ENCODE data around the gene COPE. TPM values are rescaled to one million over a fixed set of nuclear protein-coding genes. Genes with fewer than 3 reads are reported as not detected.

Gene COPE
- total RNA-seq, 1 donor from 2014 or later: 231 TPM

DNA sequence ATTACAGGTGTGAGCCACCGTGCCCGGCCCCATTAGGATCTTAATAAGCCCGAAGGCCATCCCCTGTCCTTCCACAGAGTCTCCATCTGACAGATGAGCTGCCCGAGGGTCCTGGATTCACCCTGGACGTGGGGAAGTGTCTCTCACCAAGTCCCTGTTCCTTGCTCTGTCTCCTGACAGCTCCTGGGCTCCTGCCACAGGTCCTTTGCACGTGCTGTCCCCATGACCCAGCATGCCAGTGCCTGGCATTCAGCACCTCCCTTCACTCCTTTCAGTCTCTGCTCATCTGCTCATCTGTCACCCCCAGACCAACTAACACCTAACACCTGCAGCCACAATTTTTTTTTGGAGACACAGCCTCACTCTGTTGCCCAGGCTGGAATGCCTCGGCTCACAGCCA, 37.7 kb downstream of the COPE start:
- no peak overlapping the region for H3K4me3 Mint-ChIP-seq
- intact Hi-C loops (cut with micrococcal nuclease): no loop called here
- no peaks in the 10 kb centered on the region for H3K4me1 Mint-ChIP-seq
- H3K9me3 Mint-ChIP-seq: no peaks in the 10 kb centered on the region
- no peaks in the 10 kb centered on the region for H3K36me3 Mint-ChIP-seq (ENCODE audit: low read depth)
- no peaks in the 10 kb centered on the region for H3K27me3 Mint-ChIP-seq
- no peak overlapping the region for H3K27ac Mint-ChIP-seq
- DNase-seq: no peak

DNA sequence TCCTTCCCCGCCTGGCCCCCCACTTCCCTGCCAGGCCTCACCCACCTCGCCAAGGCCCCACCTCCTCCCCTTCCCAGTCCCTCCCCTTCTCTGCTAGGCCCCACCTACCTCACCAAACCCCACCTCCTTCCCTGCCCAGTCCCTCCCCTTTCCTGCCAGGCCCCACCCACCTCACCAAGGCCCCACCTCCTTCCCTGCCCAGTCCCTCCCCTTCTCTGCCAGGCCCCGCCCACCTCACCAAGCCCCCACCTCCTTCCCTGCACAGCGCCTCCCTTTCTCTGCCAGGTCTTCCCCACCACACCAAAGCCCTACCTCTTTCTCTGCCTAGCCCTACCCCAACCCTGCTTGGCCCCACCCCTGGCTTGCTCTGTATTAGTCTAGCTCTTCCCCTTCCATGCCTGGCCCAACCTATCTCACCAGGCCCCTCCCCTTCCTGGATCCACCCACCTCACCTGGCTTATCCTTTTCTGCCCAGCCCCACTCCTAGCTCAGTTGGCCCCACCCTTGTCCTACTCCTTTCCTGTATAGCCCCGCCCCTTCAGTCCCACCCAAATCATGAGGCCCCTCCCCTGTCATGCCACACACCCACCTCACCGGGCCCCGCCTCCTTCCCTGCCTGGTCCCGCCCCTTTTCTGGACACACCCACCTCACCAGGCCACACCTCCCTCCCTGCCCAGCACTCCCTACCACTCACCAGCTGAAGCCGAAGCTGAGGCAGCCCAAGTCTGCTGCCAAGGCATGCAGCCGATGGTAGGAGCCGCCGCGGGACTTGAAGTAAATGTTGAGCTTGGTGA, 39.4 kb downstream of the COPE start:
- Mint-ChIP-seq H3K9me3 (no peaks in the 10 kb centered on the region), H3K4me1 (no peaks in the 10 kb centered on the region), H3K36me3 (ENCODE audit: low read depth) (no peaks in the 10 kb centered on the region), H3K4me3 (no peak overlapping the region), H3K27ac (no peak overlapping the region), H3K27me3 (no peaks in the 10 kb centered on the region)
- intact Hi-C loops (cut with micrococcal nuclease): no loop called here
- DNase-seq: peak; percentile 76

DNA sequence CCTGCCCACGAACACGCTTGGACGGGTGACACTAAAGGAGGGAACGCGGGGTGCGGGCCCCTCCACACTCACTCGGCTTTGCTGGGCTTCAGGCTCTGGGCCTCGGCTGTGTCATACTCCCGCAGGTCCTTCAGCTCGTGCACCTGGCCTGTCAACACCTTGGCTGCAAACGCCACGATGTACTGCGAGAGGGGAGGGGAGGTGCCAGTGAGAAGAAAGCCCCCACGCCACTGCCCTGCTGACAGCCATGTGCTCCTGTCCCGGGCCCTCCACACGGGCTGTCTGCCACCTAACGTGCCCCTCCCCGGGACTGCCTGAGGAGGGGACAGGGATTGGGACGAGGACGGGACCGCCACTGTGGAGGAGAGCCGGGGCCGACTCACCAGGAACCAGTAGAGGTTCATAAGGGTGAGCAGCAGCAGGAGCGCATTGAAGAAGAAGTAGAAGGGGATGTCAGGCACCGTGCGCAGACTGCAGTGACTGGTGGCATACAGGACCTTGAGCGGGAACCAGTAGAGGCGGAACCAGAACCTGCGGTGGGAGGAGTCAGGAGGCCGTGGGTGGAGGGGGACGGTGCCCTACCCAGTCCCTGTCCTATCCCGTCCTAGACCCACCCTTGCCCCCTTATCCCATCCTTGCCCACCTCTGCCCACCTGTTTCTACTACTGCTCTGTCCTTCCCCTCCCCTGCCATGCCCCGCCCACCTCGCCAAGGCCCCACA, 40.2 kb downstream of the COPE start:
- no peaks in the 10 kb centered on the region for H3K36me3 Mint-ChIP-seq (ENCODE audit: low read depth)
- DNase-seq: no peak
- no peak overlapping the region for H3K4me3 Mint-ChIP-seq
- intact Hi-C loops (cut with micrococcal nuclease): no loop called here
- no peaks in the 10 kb centered on the region for H3K27me3 Mint-ChIP-seq
- no peaks in the 10 kb centered on the region for H3K9me3 Mint-ChIP-seq
- H3K27ac Mint-ChIP-seq: no peak overlapping the region
- H3K4me1 Mint-ChIP-seq: no peaks in the 10 kb centered on the region

DNA sequence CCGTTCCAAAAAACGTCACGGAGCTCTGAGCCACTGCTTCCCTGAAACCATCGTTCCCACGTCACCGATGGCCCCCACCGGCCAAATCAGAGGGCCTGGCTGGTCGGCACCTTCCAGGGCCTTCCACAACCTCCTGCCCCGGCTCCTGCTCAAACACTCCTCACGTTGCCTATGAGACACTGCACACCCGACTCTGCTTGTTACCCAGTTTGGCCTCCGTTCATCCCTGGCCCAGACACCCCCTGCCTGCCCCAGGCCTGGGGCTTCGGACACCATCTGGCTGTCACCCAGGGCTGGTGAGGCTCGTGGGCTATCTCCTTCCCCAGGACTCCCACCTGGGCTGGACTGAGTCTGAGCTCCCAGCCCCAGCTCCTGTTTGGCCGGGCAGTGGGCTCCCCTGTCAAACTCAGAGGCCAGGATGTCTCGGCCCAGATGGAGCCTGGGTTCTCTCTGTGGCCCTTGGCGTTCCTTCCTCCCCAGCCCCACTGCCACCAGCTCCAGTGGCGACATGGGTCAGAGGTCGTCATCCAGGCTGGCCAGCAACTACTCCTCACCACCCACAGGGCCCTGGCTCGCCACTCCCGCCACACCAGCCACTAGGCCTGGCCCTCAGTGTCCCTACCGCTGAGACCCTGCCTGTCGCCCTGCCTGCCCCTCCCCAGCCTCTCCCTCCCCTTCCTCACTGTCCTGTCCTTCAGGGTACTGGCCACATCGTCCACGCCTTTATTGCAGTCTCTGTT, 41.0 kb downstream of the COPE start:
- no peaks in the 10 kb centered on the region for H3K36me3 Mint-ChIP-seq (ENCODE audit: low read depth)
- H3K4me3 Mint-ChIP-seq: no peak overlapping the region
- H3K27me3 Mint-ChIP-seq: no peaks in the 10 kb centered on the region
- intact Hi-C loops (cut with micrococcal nuclease): no loop called here
- no peak for DNase-seq
- H3K9me3 Mint-ChIP-seq: no peaks in the 10 kb centered on the region
- H3K4me1 Mint-ChIP-seq: no peaks in the 10 kb centered on the region
- no peak overlapping the region for H3K27ac Mint-ChIP-seq

DNA sequence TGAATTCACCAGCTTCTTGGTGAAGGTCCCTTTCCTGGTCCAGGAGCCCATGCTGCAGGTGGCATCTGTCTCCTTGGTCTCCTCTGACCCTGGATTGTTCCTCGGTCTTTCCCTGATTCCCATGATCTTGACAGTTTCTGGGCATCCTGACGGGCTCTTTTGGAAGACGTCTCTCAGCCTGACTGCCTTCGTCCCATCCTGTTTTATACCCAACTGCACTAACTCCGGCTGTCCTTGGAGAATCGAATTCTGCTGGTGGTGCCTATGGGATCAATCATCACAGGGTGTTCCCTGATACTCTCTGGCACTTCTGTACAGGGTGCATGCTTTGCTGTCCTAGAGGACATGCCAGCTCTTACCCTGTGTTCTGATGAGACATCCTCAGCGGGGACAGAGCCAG, 42.3 kb downstream of the COPE start:
- intact Hi-C loops (cut with micrococcal nuclease): no loop called here
- no peak for DNase-seq
- no peaks in the 10 kb centered on the region for H3K4me1 Mint-ChIP-seq

DNA sequence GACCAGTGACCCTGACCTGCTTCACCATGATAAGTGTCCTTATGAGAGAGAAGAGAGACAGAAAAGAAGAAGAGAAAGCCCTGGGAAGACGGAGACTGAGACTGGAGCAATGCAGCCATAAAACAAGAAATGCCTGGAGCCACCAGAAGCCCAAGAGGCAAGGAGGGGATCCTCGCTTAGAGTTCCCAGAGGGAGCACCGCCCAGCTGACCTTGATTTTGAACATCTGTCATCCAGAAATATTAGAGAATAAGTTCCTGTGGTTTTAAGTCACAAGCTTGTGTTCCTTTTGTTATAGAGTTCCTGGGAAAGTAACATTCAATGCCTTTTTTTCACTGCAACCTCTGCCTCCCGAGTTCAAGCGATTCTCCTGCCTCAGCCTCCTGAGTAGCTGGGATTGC, 43.5 kb downstream of the COPE start:
- Mint-ChIP-seq H3K4me3 (no peak overlapping the region), H3K36me3 (ENCODE audit: low read depth) (no peaks in the 10 kb centered on the region), H3K9me3 (no peaks in the 10 kb centered on the region), H3K27me3 (peaks cover 7% of the 10 kb centered on the region), H3K4me1 (peaks cover 5% of the 10 kb centered on the region), H3K27ac (no peak overlapping the region)
- DNase-seq: no peak
- intact Hi-C loops (cut with micrococcal nuclease): no loop called here

More for the DNA sequence above, 42.3 kb downstream of the COPE start:
- Mint-ChIP-seq H3K4me3 (no peak overlapping the region), H3K27me3 (peaks cover under 1% of the 10 kb centered on the region), H3K27ac (no peak overlapping the region), H3K36me3 (ENCODE audit: low read depth) (no peaks in the 10 kb centered on the region), H3K9me3 (no peaks in the 10 kb centered on the region)

DNA sequence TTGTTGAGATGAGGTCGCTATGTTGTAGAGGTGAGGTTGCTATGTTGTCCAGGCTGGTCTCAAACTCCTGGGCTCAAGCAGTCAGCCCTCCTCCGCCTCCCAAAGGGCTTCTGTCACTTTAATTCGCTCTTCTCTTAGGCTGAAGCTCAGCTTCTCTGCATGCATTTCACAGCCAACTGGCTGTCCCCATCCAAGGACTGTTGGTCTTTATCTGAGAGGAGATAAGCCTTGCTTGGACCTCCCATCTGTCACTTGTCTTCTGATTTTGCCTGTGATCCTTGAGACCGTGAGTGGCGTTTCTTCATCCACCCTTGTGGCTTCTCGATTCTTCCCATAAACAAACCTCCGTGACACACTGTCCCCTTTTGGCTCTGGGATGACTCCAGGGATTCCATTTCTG, 47.6 kb downstream of the COPE start:
- Mint-ChIP-seq H3K36me3 (ENCODE audit: low read depth) (peaks cover 12% of the 10 kb centered on the region), H3K27me3 (peaks cover 7% of the 10 kb centered on the region)

DNA sequence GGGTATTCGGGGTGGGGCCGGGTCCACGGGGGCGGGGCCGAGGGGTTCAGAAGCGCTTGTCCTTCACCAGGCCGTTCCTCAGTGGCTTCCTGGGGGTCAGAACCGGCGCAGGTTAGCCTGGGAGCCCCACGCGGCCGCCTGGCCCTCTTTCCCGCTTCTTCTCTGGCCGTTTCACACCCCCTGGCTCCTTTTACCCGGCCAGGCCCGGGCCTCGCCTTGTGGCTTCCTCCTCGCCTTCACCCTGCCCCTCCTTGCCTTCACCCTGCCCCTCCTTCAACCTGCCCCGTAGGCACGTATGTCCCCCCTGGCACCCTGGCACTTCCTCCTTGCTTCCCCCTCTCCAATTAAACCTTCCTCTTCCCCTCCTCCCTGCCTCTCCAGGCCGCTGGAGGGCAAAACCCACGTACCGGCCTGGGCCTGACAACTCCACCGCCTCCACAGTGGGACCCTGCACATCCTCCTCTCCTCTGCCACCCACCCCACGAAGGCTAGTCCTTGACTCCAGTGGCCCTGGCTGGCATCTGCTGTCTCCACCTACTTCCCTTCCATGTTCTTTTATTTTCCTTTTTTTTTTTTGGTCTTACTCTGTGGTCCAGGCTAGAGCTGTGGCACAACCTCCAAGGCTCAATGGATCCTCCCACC, 48.5 kb downstream of the COPE start:
- Mint-ChIP-seq H3K4me3 (no peak overlapping the region), H3K9me3 (no peaks in the 10 kb centered on the region), H3K27me3 (peaks cover 7% of the 10 kb centered on the region), H3K36me3 (ENCODE audit: low read depth) (peaks cover 17% of the 10 kb centered on the region), H3K27ac (no peak overlapping the region), H3K4me1 (peaks cover 5% of the 10 kb centered on the region)
- no peak for DNase-seq
- intact Hi-C loops (cut with micrococcal nuclease): no loop called here

More for the DNA sequence above, 47.6 kb downstream of the COPE start:
- Mint-ChIP-seq H3K9me3 (no peaks in the 10 kb centered on the region), H3K27ac (no peak overlapping the region), H3K4me1 (peaks cover 5% of the 10 kb centered on the region), H3K4me3 (no peak overlapping the region)
- DNase-seq: no peak
- intact Hi-C loops (cut with micrococcal nuclease): no loop called here

DNA sequence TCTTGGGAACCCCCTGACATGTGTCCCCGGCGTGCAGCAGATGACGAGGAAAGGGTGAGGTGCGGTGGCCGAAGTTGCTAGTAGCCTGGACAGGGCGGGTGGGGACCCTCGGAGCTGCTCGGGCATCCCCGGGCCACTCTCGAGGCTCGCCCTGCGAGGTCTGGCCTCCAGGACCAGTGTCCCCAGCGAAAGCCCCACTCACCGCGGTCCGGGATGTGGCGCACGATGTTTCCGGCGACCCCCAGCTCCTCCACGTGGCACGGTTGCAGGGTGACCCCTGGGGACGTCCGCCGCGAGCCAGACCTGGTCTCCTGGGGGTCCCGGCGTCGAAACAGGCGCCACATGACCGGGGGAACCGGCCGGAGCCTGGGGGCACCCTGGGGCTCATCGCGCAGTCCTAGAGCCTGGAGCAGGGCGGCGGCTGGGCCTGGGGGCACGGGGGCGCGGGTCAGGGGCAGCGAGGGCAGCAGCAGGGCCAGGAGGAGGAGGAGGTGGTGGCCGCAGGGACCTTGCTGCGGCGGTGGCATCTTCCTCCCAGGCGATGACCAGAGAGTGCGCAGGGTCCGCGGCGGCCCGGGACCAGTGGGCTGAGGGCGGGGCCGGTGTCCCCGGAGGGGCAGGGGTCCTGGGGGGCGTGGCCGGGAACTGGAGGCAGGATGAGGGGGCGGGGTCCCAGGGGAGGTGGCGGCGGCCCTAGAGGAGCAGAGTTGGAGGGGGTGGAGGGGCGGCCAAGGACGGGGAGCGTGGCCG, 49.2 kb downstream of the COPE start:
- H3K9me3 Mint-ChIP-seq: no peaks in the 10 kb centered on the region
- H3K27me3 Mint-ChIP-seq: peaks cover 7% of the 10 kb centered on the region
- intact Hi-C loops (cut with micrococcal nuclease): loop anchor here (10.0 kb wide), 1 partner anchor 85 kb away; no protein-coding TSS in a partner anchor
- H3K27ac Mint-ChIP-seq: no peak overlapping the region
- H3K4me3 Mint-ChIP-seq: no peak overlapping the region
- DNase-seq: no peak
- H3K4me1 Mint-ChIP-seq: peaks cover 5% of the 10 kb centered on the region
- H3K36me3 Mint-ChIP-seq (ENCODE audit: low read depth): peaks cover 17% of the 10 kb centered on the region

DNA sequence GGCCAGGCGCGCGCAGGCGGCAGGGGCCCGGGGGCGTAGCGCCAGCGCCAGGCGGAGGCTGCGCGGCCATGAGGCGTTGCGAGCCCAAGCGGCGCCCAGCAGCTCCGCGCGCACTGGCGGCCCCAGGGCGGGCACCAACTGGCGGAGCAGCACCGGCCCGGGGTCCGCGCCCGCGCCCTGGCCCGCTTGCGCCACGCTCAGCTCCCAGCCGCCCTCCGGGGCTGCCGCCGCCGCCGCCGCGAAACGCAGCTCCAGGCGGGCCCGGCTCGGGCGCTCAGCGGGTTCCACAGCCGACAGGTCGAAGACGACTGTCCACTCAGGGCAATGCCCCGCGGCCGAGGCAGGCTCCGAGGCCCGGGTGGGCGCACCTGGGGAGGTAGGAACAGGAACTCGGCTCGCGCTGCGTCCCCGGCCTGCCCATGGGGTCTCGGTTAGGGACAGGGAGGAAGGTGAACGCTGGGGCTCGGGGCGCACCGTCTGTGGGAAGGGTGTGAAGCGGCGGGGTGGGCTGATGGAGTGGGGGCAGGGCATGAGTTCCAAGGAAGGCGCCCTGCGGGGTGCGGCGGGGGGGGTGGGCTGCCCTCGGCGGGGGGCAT, 50.1 kb downstream of the COPE start:
- H3K4me3 Mint-ChIP-seq: no peak overlapping the region
- intact Hi-C loops (cut with micrococcal nuclease): loop anchor here (10.0 kb wide), 1 partner anchor 84 kb away; no protein-coding TSS in a partner anchor
- peaks cover 7% of the 10 kb centered on the region for H3K27me3 Mint-ChIP-seq
- no peak overlapping the region for H3K27ac Mint-ChIP-seq
- H3K9me3 Mint-ChIP-seq: no peaks in the 10 kb centered on the region
- DNase-seq: no peak
- H3K36me3 Mint-ChIP-seq (ENCODE audit: low read depth): peaks cover 19% of the 10 kb centered on the region
- H3K4me1 Mint-ChIP-seq: peaks cover 5% of the 10 kb centered on the region

DNA sequence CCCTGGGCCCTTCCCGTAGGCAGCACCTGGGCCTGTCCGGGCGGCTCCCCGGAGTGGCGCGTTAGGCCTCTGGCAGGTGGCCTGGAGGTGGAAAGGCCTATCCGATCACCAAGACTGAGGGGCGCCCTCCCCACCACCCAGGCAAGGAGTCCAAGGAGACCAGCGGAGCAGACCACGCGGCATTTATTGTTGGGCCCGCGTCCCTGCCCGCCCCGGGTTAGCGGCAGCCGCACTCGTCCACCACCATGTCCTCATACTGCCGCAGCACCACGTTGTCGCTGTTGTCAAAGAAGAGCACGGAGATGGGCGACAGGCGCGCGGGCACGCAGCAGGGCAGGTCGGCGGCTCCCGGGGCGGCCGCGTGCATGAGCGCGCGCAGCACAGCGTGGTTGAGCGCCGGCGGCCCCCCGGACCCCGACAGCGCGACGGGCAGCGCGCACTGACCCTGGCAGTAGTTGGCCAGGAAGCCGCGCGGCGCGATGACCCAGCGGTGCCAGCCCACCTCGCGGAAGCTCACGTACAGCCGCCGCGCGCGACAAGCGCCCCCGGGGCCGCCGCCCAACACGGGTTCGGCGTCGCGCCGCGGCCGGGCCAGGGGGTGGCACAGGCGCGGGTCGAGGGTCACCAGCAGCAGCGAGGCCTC, 50.7 kb downstream of the COPE start:
- no peak overlapping the region for H3K27ac Mint-ChIP-seq
- peaks cover 5% of the 10 kb centered on the region for H3K4me1 Mint-ChIP-seq
- H3K9me3 Mint-ChIP-seq: no peaks in the 10 kb centered on the region
- no peak overlapping the region for H3K4me3 Mint-ChIP-seq
- peaks cover 7% of the 10 kb centered on the region for H3K27me3 Mint-ChIP-seq
- DNase-seq: no peak
- intact Hi-C loops (cut with micrococcal nuclease): loop anchor here (10.0 kb wide), 1 partner anchor 84 kb away; no protein-coding TSS in a partner anchor
- peaks cover 24% of the 10 kb centered on the region for H3K36me3 Mint-ChIP-seq (ENCODE audit: low read depth)

DNA sequence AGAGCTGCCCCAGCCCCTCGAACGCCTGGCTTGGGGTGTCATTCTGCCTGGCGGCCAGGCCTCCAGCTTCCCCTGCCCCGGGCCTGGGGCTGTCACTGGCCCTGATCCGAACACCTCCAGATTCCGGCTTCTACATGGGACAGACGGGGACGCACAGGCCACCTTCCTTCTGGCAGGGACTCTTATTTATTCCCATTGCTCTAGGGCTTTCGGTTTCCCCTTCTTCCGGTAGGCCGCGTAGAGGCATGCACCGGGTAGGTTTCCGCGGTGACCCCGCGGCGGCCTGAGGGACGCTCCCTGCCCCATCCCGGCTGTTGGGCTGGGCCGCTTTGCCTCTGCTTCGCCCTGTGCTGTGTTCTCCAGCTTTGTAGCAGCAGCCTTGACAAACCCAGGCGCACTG, 51.4 kb downstream of the COPE start:
- Mint-ChIP-seq H3K36me3 (ENCODE audit: low read depth) (peaks cover 26% of the 10 kb centered on the region), H3K4me3 (no peak overlapping the region), H3K9me3 (no peaks in the 10 kb centered on the region), H3K27ac (no peak overlapping the region), H3K27me3 (peaks cover 7% of the 10 kb centered on the region), H3K4me1 (peaks cover 5% of the 10 kb centered on the region)
- DNase-seq: no peak
- intact Hi-C loops (cut with micrococcal nuclease): loop anchor here (10.0 kb wide), 1 partner anchor 83 kb away; no protein-coding TSS in a partner anchor
